HUES64 (cell line): ENCODE measurements around the gene CLSTN2.

Source experiments
- H3K27ac ChIP-seq: 2 replicates; pipeline ENCODE4 v1.7.0; 2013; ENCODE audit warnings: low read depth, low read length, inconsistent platforms
- H3K27me3 ChIP-seq: 2 replicates; pipeline ENCODE4 v1.6.1; 2013; ENCODE audit warnings: mild to moderate bottlenecking, low read length; ENCODE audit not compliant: insufficient read depth
- H3K36me3 ChIP-seq: 2 replicates; pipeline ENCODE4 v1.6.1; 2013; ENCODE audit warnings: mild to moderate bottlenecking, low read length; ENCODE audit not compliant: insufficient read depth
- H3K4me1 ChIP-seq: 2 replicates; pipeline ENCODE4 v1.6.1; 2013; ENCODE audit warnings: mild to moderate bottlenecking, low read length, moderate library complexity; ENCODE audit not compliant: insufficient read depth
- H3K4me3 ChIP-seq: 2 replicates; pipeline ENCODE4 v1.5.1; 2013; ENCODE audit warnings: mild to moderate bottlenecking, low read length, moderate library complexity
- H3K9ac ChIP-seq: 2 replicates; pipeline ENCODE4 v1.6.1; 2013; ENCODE audit warnings: mild to moderate bottlenecking, low read depth, low read length
- H3K9me3 ChIP-seq: 2 replicates; pipeline ENCODE4 v1.6.1; 2013; ENCODE audit warnings: low read depth, low read length; ENCODE audit not compliant: insufficient read depth
- WGBS: fragments of 150-250, 120-280 bp; methylation state at CpG from one replicate; pipeline ENCODE4 v1.1.7; 2013; ENCODE audit warnings: missing lambda C conversion rate; 5-methylcytosine and 5-hydroxymethylcytosine counted together

The CLSTN2 gene

GRCh38 chr3:140355481-140355880, 420.5 kb downstream of the CLSTN2 start:
- Histone ChIP-seq H3K36me3 (no peaks in the 10 kb centered on the region), H3K9me3 (no peaks in the 10 kb centered on the region), H3K27ac (no peak overlapping the region), H3K27me3 (no peaks in the 10 kb centered on the region), H3K4me3 (no peak overlapping the region), H3K9ac (no peak overlapping the region), H3K4me1 (peaks cover 10% of the 10 kb centered on the region; the same call in 1 of the 2 replicates)
- WGBS, result 88% methylated on average over 3 of the region's 3 CpGs

- no peaks in the 10 kb centered on the region for H3K27me3 ChIP-seq
- no peaks in the 10 kb centered on the region for H3K4me1 ChIP-seq
- no peaks in the 10 kb centered on the region for H3K9me3 ChIP-seq
- H3K4me3 ChIP-seq, result no peak overlapping the region
- no peak overlapping the region for H3K27ac ChIP-seq
- H3K9ac ChIP-seq, result no peak overlapping the region
- WGBS, result 78% methylated on average over 3 of the region's 3 CpGs
- no peaks in the 10 kb centered on the region for H3K36me3 ChIP-seq
Measured at GRCh38 chr3:140358686-140359085, 423.7 kb downstream of the CLSTN2 start.

GRCh38 chr3:140359233-140359995, 424.4 kb downstream of the CLSTN2 start:
- H3K9me3 ChIP-seq, result no peaks in the 10 kb centered on the region
- no peaks in the 10 kb centered on the region for H3K27me3 ChIP-seq
- H3K4me3 ChIP-seq, result no peak overlapping the region
- H3K27ac ChIP-seq, result no peak overlapping the region
- 65% methylated on average over 4 of the region's 5 CpGs for WGBS
- H3K4me1 ChIP-seq, result no peaks in the 10 kb centered on the region
- H3K36me3 ChIP-seq, result no peaks in the 10 kb centered on the region
- no peak overlapping the region for H3K9ac ChIP-seq

GRCh38 chr3:140360332-140360731, 425.3 kb downstream of the CLSTN2 start:
- no peaks in the 10 kb centered on the region for H3K9me3 ChIP-seq
- no peaks in the 10 kb centered on the region for H3K36me3 ChIP-seq
- no peak overlapping the region for H3K4me3 ChIP-seq
- no peak overlapping the region for H3K9ac ChIP-seq
- H3K27me3 ChIP-seq, result no peaks in the 10 kb centered on the region
- H3K4me1 ChIP-seq, result no peaks in the 10 kb centered on the region
- WGBS, result 40% methylated on average over 1 of the region's 1 CpG
- no peak overlapping the region for H3K27ac ChIP-seq

GRCh38 chr3:140363801-140364200, 428.8 kb downstream of the CLSTN2 start:
- WGBS, result 92% methylated on average over 6 of the region's 6 CpGs

GRCh38 chr3:140365872-140366697, 431.1 kb downstream of the CLSTN2 start:
- no peak overlapping the region for H3K9ac ChIP-seq
- WGBS, result 93% methylated on average over 9 of the region's 9 CpGs
- H3K4me3 ChIP-seq, result no peak overlapping the region
- no peak overlapping the region for H3K27ac ChIP-seq
- no peaks in the 10 kb centered on the region for H3K9me3 ChIP-seq
- H3K36me3 ChIP-seq, result no peaks in the 10 kb centered on the region
- H3K4me1 ChIP-seq, result peaks cover 4% of the 10 kb centered on the region; the same call in 1 of the 2 replicates
- no peaks in the 10 kb centered on the region for H3K27me3 ChIP-seq

More at GRCh38 chr3:140363801-140364200, 428.8 kb downstream of the CLSTN2 start:
- no peaks in the 10 kb centered on the region for H3K36me3 ChIP-seq
- H3K27me3 ChIP-seq, result no peaks in the 10 kb centered on the region
- H3K4me1 ChIP-seq, result peaks cover 3% of the 10 kb centered on the region; the same call in 1 of the 2 replicates
- no peak overlapping the region for H3K4me3 ChIP-seq
- H3K9ac ChIP-seq, result no peak overlapping the region
- no peak overlapping the region for H3K27ac ChIP-seq
- H3K9me3 ChIP-seq, result no peaks in the 10 kb centered on the region

GRCh38 chr3:140368223-140368811, 433.3 kb downstream of the CLSTN2 start:
- 88% methylated on average over 5 of the region's 5 CpGs for WGBS
- Histone ChIP-seq H3K27me3 (no peaks in the 10 kb centered on the region), H3K9ac (no peak overlapping the region), H3K9me3 (no peaks in the 10 kb centered on the region), H3K27ac (no peak overlapping the region), H3K36me3 (no peaks in the 10 kb centered on the region), H3K4me3 (no peak overlapping the region), H3K4me1 (peaks cover 4% of the 10 kb centered on the region; the same call in 1 of the 2 replicates)

GRCh38 chr3:140370686-140371085, 435.7 kb downstream of the CLSTN2 start:
- Histone ChIP-seq H3K27ac (no peak overlapping the region), H3K4me1 (peaks cover 4% of the 10 kb centered on the region; the same call in 1 of the 2 replicates), H3K9me3 (no peaks in the 10 kb centered on the region), H3K4me3 (no peak overlapping the region), H3K36me3 (no peaks in the 10 kb centered on the region), H3K27me3 (no peaks in the 10 kb centered on the region), H3K9ac (no peak overlapping the region)
- WGBS, result 44% methylated on average over 2 of the region's 2 CpGs

GRCh38 chr3:140373234-140373633, 438.2 kb downstream of the CLSTN2 start:
- H3K4me1 ChIP-seq, result peaks cover 4% of the 10 kb centered on the region; the same call in 1 of the 2 replicates
- H3K27ac ChIP-seq, result no peak overlapping the region
- no peaks in the 10 kb centered on the region for H3K27me3 ChIP-seq
- WGBS, result 86% methylated on average over 1 of the region's 1 CpG
- H3K9ac ChIP-seq, result no peak overlapping the region
- H3K9me3 ChIP-seq, result no peaks in the 10 kb centered on the region
- H3K4me3 ChIP-seq, result no peak overlapping the region
- no peaks in the 10 kb centered on the region for H3K36me3 ChIP-seq

GRCh38 chr3:140375002-140375401, 440.0 kb downstream of the CLSTN2 start:
- H3K9ac ChIP-seq, result no peak overlapping the region
- H3K27me3 ChIP-seq, result no peaks in the 10 kb centered on the region; the same call in 1 of the 2 replicates
- no peaks in the 10 kb centered on the region for H3K36me3 ChIP-seq
- no peaks in the 10 kb centered on the region for H3K4me1 ChIP-seq
- H3K9me3 ChIP-seq, result no peaks in the 10 kb centered on the region
- 77% methylated on average over 1 of the region's 1 CpG for WGBS
- no peak overlapping the region for H3K4me3 ChIP-seq
- no peak overlapping the region for H3K27ac ChIP-seq
